Measurements from ENCODE around the gene PLCXD1. TPM values are rescaled to one million over a fixed set of nuclear protein-coding genes. Genes with fewer than 3 reads are reported as not detected.

The PLCXD1 gene
- total and polyA plus RNA-seq, 9 of the 15 experiments (the other 6 are each of a cell fraction or from before 2014, with no cell fraction given) = 6.0 to 60.2 (median 39.5) TPM

DNA sequence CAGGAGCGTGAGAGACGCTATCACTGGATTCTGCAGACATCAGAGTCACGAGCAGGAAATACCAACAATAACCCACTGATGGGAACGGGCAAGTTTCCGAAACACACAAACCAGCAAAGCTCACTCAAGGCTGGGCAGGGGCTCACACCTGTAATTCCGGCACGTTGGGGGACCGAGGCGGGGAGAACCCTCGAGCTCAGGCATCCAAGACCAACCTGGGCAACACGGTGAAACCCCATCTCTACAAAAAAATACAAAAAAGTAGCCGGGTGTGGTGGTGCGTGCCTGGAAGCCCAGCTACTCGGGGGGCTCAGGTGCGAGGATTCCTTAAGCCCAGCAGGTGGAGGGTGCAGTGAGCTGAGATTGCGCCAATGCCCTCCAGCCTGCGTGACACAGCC lies 54.6 kb downstream of the PLCXD1 start (continued):
- TF ChIP-seq ETV6 (IDR thresholded peaks at IDR 0.05; ENCODE audit: borderline replicate concordance in 1 of 2, low read depth in 2 of 2, low read length in 1 of 2) (no peak), ETV6 (CRISPR knock-in tag; IDR thresholded peaks at IDR 0.05; ENCODE audit: borderline replicate concordance) (no peak), SAFB2 (IDR thresholded peaks at IDR 0.05; ENCODE audit: borderline replicate concordance, low read depth, low read length, severe bottlenecking) (no peak)

GRCh38 chrX:336227-336626 lies 55.0 kb downstream of the PLCXD1 start:
- Histone ChIP-seq H3K4me3 (no peak overlapping the region), H3K79me2 (ENCODE audit: control insufficient read depth, insufficient read depth, low read length) (no peaks in the 10 kb centered on the region), H3K4me2 (ENCODE audit: insufficient read depth, low read length) (no peak overlapping the region), H3K9me3 (replicated peaks; ENCODE audit: control insufficient read depth, insufficient read depth, low read depth, low read length) (no peaks in the 10 kb centered on the region), H3K4me1 (replicated peaks in 1 of 2; ENCODE audit: control insufficient read depth in 2 of 2, insufficient read depth in 2 of 2, low read length in 2 of 2) (peaks cover 0 to 4% of the 10 kb centered on the region in 2 experiments; a peak in 2 of 5 replicates), H3K27me3 (ENCODE audit: control insufficient read depth in 2 of 2, insufficient read depth in 2 of 2, low read length in 2 of 2) (no peaks in the 10 kb centered on the region), H3K36me3 (ENCODE audit: control insufficient read depth, insufficient read depth, low read length) (no peaks in the 10 kb centered on the region), H3K9me1 (ENCODE audit: control insufficient read depth, insufficient read depth, low read length) (no peaks in the 10 kb centered on the region), H3K9ac (ENCODE audit: insufficient read depth in 1 of 2, low read depth in 2 of 2, low read length in 2 of 2) (no peak overlapping the region), H2AFZ (ENCODE audit: low read depth, low read length) (no peak overlapping the region), H3K27ac (ENCODE audit: extremely low read depth, low read depth, low read length) (no peak overlapping the region), H4K20me1 (replicated peaks; ENCODE audit: control insufficient read depth, insufficient read depth, low read length) (no peaks in the 10 kb centered on the region)
- TF ChIP-seq RBBP5 (IDR thresholded peaks at IDR 0.05; ENCODE audit: borderline replicate concordance, insufficient read depth, low read length, poor library complexity, severe bottlenecking) (no peak), ATF7 (IDR thresholded peaks at IDR 0.05) (no peak), FOXK2 (conservative IDR thresholded peaks at IDR 0.05 in 1 of 2, IDR thresholded peaks at IDR 0.05 in 1 of 2; ENCODE audit: low read depth in 2 of 2) (no peak), ZNF75A (CRISPR knock-in tag; IDR thresholded peaks at IDR 0.05) (no peak), CBFB (CRISPR knock-in tag; IDR thresholded peaks at IDR 0.05) (no peak), ZNF76 (CRISPR knock-in tag; IDR thresholded peaks at IDR 0.05; ENCODE audit: borderline replicate concordance) (no peak), CXXC5 (CRISPR knock-in tag; IDR thresholded peaks at IDR 0.05) (no peak), ZNF639 (CRISPR knock-in tag; conservative IDR thresholded peaks at IDR 0.05 in 1 of 2, IDR thresholded peaks at IDR 0.05 in 1 of 2) (no peak), TCF7L2 (IDR thresholded peaks at IDR 0.05; ENCODE audit: low read depth, low read length) (no peak), ZNF830 (CRISPR knock-in tag; IDR thresholded peaks at IDR 0.05) (no peak), CTBP1 (IDR thresholded peaks at IDR 0.05; ENCODE audit: borderline replicate concordance) (no peak), CHD4 (IDR thresholded peaks at IDR 0.05; ENCODE audit: insufficient read depth, insufficient replicate concordance, low read depth, low read length, poor library complexity, severe bottlenecking) (no peak)
- TF ChIP-seq, protein P1, sequence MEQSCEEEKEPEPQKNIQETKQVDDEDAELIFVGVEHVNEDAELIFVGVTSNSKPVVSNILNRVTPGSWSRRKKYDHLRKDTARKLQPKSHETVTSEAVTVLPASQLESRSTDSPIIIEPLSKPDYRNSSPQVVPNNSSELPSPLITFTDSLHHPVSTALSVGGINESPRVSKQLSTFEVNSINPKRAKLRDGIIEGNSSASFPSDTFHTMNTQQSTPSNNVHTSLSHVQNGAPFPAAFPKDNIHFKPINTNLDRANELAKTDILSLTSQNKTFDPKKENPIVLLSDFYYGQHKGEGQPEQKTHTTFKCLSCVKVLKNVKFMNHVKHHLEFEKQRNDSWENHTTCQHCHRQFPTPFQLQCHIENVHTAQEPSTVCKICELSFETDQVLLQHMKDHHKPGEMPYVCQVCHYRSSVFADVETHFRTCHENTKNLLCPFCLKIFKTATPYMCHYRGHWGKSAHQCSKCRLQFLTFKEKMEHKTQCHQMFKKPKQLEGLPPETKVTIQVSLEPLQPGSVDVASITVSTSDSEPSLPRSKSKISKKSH (CRISPR knock-in tag; IDR thresholded peaks at IDR 0.05) = no peak
- in situ Hi-C loops (cut with MboI) = no loop called here
- BruUV-seq (replicated peaks) = no TSS peak
- intact Hi-C loops (cut with micrococcal nuclease) = no loop called here
- CTCF ChIA-PET (ENCODE audit: low intra/inter-chr PET ratio) = no interaction called here
- FAIRE-seq = no peak
- 64% methylated on average over 8 of the region's 21 CpGs for WGBS (ENCODE audit: insufficient coverage, low coverage, missing lambda C conversion rate)
- no peak for ATAC-seq
- DNase-seq (ENCODE audit: extremely low read depth in 1 of 4, low spot score in 3 of 4) = no peak
- POLR2A ChIA-PET = no interaction called here
